ENCODE results near the gene MMP28.

The MMP28 gene

GRCh38 chr17:35795007-35795870 is at the start of gene MMP28:
Gene MMP28 (minus strand): TSS chr17:35795641. CDS start chr17:35795377, 264 bp downstream.
- FAIRE-seq, result no peak

- no peak for FAIRE-seq
Observed at GRCh38 chr17:35844547-35844946, 49.1 kb upstream of the MMP28 start.

- FAIRE-seq, result no peak
Observed at GRCh38 chr17:35843698-35844097, 48.3 kb upstream of the MMP28 start.

- no peak for FAIRE-seq
Observed at GRCh38 chr17:35842239-35842638, 46.8 kb upstream of the MMP28 start.

- FAIRE-seq, result no peak
Observed at GRCh38 chr17:35841505-35841904, 46.1 kb upstream of the MMP28 start.

GRCh38 chr17:35841101-35841500 is 45.7 kb upstream of the MMP28 start:
- FAIRE-seq, result no peak

GRCh38 chr17:35825206-35825605 is 29.8 kb upstream of the MMP28 start:
- FAIRE-seq, result no peak

GRCh38 chr17:35821308-35821707 is 25.9 kb upstream of the MMP28 start:
- no peak for FAIRE-seq

GRCh38 chr17:35819455-35819854 is 24.0 kb upstream of the MMP28 start:
- no peak for FAIRE-seq

- no peak for FAIRE-seq
Observed at GRCh38 chr17:35817196-35817595, 21.8 kb upstream of the MMP28 start.

GRCh38 chr17:35816723-35817122 is 21.3 kb upstream of the MMP28 start:
- no peak for FAIRE-seq

- FAIRE-seq, result no peak
Observed at GRCh38 chr17:35812456-35812855, 17.0 kb upstream of the MMP28 start.

- no peak for FAIRE-seq
Observed at GRCh38 chr17:35811759-35812158, 16.3 kb upstream of the MMP28 start.

- FAIRE-seq, result no peak
Observed at GRCh38 chr17:35809855-35810461, 14.5 kb upstream of the MMP28 start.

GRCh38 chr17:35808962-35809854 is 13.8 kb upstream of the MMP28 start, which contains the start of gene TAF15:
Gene TAF15 (plus strand): TSS chr17:35809484. CDS start chr17:35809570, 86 bp downstream.
- FAIRE-seq, result no peak

- no peak for FAIRE-seq
Observed at GRCh38 chr17:35808240-35808961, 13.0 kb upstream of the MMP28 start.

- FAIRE-seq, result no peak
Observed at GRCh38 chr17:35807371-35808144, 12.1 kb upstream of the MMP28 start.

GRCh38 chr17:35804658-35805192 is 9.3 kb upstream of the MMP28 start:
- no peak for FAIRE-seq

GRCh38 chr17:35801583-35802224 is 6.3 kb upstream of the MMP28 start:
- FAIRE-seq, result no peak

GRCh38 chr17:35799942-35800341 is 4.5 kb upstream of the MMP28 start:
- FAIRE-seq, result no peak

GRCh38 chr17:35797918-35798317 is 2.5 kb upstream of the MMP28 start:
- no peak for FAIRE-seq

Data from A204.1 (cell line).